Measurements from ENCODE around the gene GAS2L1.

GRCh38 chr22:29327089-29327764 is 20.8 kb downstream of the GAS2L1 start:
- TF ChIP-seq, protein P1, sequence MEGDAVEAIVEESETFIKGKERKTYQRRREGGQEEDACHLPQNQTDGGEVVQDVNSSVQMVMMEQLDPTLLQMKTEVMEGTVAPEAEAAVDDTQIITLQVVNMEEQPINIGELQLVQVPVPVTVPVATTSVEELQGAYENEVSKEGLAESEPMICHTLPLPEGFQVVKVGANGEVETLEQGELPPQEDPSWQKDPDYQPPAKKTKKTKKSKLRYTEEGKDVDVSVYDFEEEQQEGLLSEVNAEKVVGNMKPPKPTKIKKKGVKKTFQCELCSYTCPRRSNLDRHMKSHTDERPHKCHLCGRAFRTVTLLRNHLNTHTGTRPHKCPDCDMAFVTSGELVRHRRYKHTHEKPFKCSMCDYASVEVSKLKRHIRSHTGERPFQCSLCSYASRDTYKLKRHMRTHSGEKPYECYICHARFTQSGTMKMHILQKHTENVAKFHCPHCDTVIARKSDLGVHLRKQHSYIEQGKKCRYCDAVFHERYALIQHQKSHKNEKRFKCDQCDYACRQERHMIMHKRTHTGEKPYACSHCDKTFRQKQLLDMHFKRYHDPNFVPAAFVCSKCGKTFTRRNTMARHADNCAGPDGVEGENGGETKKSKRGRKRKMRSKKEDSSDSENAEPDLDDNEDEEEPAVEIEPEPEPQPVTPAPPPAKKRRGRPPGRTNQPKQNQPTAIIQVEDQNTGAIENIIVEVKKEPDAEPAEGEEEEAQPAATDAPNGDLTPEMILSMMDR (IDR thresholded peaks at IDR 0.05), result no peak
- TF ChIP-seq MAFK (IDR thresholded peaks at IDR 0.05; ENCODE audit: partially characterized antibody), result no peak
- TF ChIP-seq POLR2A (IDR thresholded peaks at IDR 0.05; ENCODE audit: low read length), result no peak
- TF ChIP-seq BHLHE40 (IDR thresholded peaks at IDR 0.05; ENCODE audit: low read depth, low read length), result no peak
- no peak for TF ChIP-seq MAZ (IDR thresholded peaks at IDR 0.05; ENCODE audit: borderline replicate concordance, low read depth, low read length)
- TF ChIP-seq CHD4 (IDR thresholded peaks at IDR 0.05; ENCODE audit: borderline replicate concordance), result no peak
- TF ChIP-seq ZC3H11A (IDR thresholded peaks at IDR 0.05), result no peak
- no peak for TF ChIP-seq PHF8 (IDR thresholded peaks at IDR 0.05; ENCODE audit: borderline replicate concordance, low read depth)
- TF ChIP-seq RAD21 (conservative IDR thresholded peaks at IDR 0.05 in 1 of 2, IDR thresholded peaks at IDR 0.05 in 1 of 2), result no peak
- no peak for TF ChIP-seq E2F6 (IDR thresholded peaks at IDR 0.05; ENCODE audit: borderline replicate concordance, low read depth)
- TF ChIP-seq RFX5 (IDR thresholded peaks at IDR 0.05), result no peak

Measured in A549 (cell line).